HG02763 (cell line): ENCODE measurements around the gene MTARC2.
A peak's percentile ranks its signal among the peaks of the same experiment; 100 is the strongest.
"Not testable (repeated sequence)": the region's sequence is repeated elsewhere in the genome, so short reads cannot be mapped to it uniquely, and the experiment has no call there.

ENCODE experiments used
- ATAC-seq: cut with Tn5 transposase; IDR thresholded peaks from one replicate; pipeline ENCODE4 v1.9.1; 2021; ENCODE audit warnings: mild to moderate bottlenecking, moderate library complexity; ENCODE audit not compliant: unreplicated experiment

The MTARC2 gene

DNA sequence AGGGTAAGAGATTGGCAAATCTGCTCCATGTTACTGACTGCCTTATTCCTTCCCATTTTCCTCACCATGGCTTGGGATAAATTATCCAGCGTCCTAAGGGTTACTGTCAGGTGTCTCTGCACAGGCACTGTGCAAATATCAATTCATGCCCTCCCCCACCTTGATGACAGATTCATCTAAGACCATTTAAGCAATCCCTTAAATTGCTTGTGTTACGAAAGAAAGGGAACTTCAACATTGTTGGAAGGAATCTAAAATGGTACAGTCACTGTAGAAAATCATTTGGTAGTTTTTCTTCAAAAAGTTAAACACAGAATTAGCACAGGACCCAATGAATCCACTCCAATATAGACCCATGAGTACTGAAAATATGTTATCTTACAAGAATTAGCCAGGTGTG is 17.6 kb upstream of the MTARC2 start:
- ATAC-seq: no peak

DNA sequence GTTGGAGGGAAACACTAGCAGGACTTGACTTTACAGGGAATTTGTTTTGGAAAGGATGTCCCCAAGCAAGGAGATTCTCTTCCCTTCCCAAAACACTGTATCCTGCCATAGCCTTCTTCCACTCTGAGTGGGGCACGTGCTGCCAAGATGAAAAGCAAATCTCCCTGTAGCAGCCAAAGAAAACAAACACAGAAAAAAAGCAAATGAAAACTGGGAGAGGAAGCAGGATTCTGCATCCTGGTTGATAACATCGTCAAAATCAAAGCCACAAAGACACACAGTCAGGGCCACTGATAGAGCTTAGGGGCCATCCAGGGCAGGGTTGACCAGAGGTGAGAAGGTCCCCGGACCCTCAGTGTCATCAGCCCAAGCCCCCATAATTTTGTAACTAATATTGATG is 16.0 kb upstream of the MTARC2 start:
- ATAC-seq: no peak

DNA sequence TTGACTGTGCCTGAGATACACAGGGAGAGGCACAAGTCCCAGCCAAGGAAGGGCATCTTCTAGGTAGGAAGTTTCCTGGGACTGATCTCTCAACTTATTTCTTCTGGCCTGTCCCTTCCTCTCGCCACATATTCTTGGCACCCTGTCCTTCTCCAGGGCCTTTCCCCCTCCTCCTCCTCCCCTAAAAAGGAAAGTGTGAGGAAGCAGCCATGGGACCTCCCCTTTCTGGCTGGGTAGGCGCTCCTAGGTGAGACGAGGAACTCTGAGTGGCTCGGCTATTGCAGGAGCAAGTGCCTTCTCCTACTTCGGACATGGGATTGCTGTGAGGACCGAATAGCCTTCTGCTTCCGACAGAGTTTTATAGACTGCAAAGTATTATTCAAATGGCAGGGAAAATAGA is 15.5 kb upstream of the MTARC2 start:
- no peak for ATAC-seq

DNA sequence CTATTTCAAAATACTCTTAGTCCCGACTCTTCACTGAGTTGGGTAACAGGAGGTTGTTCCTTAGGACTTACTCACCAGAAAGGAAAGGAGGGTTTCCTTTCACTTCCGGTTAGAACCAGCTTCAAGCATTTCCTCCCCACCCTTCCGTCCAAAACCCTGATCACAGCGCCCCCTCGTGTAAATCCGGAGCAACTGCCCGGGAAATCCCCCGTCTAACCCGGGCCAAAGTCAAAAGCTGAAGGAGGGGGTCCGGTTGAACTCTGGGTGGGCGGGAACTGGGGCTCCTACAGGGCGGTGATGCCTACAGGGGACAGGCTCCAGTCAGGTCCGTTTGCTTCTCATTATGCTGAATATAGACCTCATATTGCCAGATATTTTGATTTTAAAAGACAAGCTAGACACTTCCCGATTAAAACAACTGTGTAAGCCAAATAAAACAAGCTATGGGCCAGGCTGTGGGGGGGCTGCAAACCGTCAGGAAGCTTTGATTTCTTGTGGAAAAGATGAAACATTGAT is 15.0 kb upstream of the MTARC2 start:
- ATAC-seq: peak; percentile 79

DNA sequence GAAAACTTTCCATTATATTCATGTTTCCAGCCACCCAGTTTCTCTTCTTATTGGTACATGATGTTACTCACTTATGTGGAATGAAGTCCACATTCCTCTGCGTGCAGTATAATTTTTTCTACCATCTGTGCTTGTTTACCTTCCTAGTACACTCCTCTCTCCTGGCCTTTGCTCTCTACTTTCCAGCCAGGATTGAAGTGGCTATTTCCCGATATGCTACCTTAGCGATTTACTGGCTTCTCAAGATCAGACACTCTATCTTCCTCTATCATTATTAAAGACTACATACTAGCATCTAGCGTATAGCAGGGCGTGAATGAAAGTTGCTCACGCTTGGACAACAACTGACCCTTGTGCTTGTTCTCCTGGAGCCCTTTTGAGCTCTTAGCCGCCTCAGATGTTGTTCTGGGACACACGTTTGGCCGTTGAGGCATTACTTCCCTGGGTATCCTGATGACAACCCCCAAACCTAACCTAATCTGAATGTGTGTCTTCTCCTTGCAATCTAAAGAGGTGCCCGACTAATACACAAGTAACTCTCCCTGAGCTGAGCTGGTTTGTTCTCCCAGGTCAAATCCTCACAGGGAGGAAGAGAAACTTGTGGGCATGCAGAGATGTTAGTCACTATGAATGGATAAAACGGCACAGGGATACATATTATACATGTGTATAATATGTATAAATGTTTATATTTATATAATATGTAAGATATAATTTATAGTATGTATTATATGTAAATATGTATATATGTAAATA is 13.4 kb upstream of the MTARC2 start:
- ATAC-seq: no peak

DNA sequence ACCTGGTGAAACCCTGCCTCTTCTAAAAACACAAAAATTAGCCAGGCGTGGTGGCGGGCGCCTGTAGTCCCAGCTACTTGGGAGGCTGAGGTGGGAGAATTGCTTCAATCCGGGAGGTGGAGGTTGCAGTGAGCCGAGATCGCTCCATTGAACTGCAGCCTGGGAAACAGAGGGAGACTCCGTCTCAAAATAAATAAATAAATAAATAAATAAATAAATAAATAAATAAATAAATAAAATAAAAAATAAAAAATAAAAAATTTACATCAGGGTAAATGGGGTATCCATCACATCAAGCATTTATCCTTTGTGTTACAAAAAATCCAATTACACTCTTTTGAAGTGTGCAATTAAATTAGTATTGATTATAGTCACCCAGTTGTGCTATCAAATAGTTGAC is 11.8 kb upstream of the MTARC2 start:
- ATAC-seq: not testable (repeated sequence)

DNA sequence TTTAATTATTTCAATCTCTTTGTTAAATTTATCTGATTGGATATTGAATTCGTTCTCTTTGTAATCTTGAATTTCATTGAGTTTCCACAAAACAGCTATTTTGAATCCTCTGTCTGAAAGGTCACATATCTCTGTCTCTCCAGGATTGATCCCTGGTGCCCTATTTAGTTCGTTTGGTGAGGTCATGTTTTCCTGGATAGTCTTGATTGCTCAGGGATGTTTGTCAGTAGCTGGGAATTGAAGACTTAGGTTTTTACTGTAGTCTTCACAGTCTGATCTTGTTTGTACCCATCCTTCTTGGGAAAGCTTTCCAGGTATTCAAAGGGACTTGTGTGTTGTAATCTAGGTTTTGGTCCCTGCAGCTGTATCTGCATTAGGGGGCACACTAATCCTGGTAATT is 6.8 kb upstream of the MTARC2 start:
- no peak for ATAC-seq

DNA sequence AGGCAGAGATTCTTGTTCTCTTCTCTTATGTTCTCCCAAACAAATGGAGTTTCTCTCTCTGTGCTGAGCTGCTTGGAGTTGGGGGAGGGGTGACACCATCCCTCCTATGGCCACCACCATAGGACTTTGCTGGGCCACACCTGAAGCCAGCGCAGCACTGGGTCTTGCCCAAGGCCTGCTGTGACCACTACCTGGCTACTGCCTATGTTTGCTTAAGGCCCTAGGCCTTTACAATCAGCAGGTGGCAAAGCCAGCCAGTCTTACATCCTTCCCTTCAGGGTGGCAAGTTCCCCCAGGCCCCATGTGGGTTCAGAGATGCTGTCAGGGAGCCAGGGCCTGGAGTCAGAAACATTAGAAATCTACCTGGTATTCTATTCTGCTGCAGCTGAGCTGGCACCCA is 6.3 kb upstream of the MTARC2 start:
- no peak for ATAC-seq

DNA sequence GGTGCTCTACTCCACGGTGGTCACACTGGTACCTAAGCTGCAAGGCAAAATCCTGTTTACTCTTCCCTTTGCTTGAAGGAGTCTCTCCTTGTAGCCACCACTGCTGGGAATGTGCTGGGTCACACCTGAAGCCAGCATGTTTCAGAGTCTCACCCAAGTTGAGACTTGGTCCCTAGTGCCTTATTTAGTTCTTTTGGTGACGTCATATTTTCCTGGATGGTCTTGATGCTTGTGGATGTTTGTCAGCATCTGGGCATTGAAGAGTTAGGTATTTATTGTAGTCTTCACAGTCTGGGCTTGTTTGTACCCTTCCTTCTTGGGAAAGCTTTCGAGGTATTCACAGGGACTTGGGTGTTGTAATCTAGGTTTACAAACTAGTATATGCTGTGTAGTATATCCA is 5.6 kb upstream of the MTARC2 start:
- no peak for ATAC-seq

DNA sequence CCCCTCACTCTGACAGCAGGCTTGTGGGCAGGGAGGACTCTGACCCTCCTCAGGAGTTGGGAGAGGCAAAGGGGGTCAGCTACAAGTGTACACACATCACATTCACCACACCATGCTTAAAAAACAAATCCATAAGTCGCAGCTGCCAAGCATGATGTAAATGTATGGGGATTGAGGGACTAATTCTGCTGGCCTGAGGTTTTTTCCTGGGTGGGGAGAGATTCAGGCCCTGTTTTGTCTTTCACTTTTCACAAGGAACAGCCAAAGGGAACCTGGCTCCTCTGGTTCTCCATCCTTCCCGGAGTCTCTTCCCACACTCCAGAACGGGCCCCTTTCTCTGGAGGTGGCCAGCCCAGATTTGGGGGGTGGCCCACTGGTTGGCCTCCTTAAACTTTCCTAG is 1.3 kb upstream of the MTARC2 start:
- no peak for ATAC-seq

DNA sequence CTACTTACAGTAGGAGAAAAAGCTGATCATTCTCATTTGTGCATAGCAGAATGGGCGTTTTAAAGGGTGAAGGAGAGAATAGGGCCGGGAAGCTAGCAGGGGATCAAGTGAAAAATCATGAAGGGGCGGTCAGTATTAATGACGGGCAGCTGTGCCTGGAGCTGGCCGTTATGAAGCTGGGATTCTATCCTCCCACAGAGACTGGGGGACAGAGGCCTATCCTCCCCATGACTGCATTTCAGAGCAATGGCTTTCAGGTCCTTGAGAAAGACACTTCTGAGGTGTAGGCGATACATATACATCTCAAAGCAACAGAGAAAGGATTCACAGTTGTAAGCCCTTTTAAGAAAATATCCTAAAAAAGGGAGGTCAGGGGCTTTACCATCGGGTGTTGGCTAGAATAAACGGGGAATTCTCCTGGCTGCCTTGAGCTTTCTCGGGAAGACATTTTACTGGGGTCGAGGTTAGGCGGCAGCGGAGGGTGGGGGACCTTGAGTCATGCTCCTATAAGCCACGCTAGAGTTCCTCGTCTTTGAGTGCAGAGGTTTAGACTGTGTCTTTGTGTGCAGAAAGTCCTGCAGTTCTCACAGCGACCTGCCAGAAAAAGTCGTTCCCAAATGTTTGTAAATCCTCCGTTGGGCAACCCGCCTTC is 559 bp upstream of the MTARC2 start:
- ATAC-seq: no peak

DNA sequence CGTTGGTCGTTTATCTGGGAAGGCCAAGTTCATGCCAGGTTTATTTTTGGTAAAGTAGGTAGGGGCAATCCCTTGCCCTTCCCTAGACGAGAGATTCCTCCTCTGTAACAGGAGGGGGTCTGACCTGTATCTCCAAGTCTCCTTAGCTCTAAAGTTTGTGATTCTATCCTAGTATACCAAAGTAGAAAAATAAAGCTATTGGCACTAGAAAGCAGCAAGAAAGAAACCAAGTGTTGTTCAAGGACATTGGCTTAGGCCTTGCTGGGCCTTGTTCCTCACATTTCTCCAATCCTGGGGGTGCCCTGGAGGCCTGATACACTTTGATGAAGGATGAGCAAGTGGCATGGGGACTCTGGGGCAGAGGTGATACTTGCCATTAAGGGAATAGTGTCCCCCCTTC is 814 bp downstream of the MTARC2 start:
- ATAC-seq: no peak

DNA sequence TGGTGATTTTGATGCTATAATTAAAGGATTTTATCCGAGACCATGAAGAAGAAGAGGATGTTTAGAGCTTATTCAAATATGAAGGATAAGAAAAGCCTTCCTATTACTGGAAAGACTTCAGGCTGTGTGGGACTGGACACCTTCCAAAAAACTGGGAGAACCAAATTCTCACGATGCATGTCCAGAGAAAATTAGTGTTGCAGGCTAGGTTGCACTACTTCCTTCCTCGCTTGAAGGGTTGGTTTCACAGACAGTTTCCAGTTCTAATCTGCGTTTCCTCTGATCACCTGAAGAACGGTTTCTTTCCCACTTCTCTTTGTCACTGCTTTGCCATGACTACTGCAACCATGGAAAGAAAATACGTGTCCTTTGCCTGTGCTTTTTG is 2.0 kb downstream of the MTARC2 start:
- no peak for ATAC-seq

DNA sequence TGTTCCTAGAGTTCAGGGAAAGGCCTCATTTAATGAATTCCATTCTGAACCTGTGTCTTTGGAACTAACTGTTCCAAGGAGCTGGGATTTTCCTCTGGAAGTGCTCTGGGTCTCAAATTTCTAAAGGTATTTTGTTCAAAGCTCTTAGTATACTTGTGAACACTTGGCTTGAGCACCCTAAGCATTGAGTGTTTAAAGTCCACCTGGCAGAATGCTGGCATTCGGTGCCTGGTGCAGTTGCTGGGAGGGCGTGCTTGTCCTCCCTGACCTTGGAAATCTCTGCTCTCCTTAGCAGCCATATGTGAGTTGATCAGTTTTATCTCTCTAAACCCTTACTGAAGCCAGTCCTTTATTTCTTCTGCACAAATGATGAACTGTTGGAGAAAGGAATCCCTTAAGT is 3.0 kb downstream of the MTARC2 start:
- ATAC-seq: no peak

DNA sequence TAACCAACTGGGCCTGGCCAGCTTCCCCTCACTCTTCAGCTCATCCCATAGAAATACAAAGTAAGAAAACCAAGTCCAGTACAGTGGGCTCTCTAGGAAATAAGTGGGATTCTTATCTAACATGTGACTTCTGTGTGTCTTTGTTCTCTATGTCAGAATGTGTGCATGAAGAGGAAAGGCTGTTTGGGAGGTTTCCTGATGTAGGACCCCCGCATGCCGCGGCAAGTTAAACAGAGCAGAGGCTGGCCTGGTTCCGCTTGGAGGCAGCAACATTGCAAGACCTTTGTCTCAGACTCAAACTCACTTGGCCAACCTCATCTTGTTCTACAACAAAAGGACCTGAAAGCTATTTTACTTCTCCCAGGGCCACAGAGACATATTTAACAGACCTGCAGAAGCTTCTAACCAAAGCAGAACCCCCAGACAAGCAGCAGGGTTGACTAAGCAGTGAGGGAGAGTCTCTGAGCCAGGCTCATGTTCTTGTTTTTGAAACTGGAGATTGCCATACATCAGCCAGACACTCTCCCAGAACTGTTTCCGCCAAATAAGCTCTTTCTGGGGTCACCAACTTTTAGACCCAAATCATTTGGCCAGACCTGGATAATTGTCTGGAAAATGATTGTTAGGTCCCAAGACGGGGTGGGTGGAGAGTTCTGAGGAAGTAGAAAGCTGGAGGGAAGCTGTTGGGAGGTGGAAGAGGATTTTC is 6.2 kb downstream of the MTARC2 start:
- ATAC-seq: no peak

DNA sequence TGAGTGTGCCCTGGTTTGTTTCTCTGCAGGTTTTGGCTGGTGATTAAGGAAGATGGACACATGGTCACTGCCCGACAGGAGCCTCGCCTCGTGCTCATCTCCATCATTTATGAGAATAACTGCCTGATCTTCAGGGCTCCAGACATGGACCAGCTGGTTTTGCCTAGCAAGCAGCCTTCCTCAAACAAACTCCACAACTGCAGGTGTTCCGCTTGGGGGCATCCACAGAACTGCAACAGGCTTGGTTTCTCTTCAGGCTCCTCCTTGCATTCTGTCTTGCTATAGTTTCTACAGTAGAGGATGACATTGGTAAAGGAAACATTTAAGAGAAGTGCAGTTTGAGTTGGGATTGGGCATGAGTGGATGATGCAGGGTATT is 6.8 kb downstream of the MTARC2 start:
- ATAC-seq: no peak

DNA sequence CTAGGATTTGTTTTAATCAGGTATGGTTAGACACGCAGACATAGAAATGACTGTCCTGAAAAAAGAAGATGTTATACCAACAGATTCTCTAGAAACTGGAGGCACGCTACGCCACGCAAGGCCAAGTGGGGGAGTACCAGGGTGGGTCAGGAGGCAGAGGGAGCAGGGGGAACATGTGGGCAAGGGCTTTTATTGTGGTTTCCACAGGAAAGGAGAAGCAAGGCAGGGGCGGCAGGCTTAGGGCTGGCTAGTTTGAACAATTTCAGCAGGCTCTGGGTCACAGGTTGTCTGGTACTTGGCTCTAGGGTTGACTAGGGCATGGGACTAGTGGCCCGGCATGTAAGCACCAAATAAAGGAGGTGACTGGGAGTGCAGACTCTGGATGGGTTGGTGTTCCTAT is 7.2 kb downstream of the MTARC2 start:
- ATAC-seq: no peak

DNA sequence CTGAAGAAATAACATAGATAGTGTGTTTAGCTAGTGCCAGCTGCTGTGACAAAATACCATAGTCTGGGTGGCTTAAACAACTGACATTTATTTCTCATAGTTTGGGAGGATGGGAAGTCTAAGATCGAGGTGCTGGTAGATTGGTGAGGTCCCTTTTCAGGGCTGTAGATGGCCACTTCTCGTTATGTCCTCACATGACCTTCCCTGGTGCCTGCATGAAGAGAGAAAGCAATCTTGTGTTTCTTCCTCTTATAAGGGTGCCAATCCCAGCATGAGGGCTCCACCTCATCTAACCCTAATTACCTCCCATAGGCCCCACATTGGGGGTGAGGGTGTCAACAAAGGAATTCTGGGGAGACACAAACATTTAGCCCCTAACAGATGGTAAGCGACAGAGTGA is 9.3 kb downstream of the MTARC2 start:
- no peak for ATAC-seq

DNA sequence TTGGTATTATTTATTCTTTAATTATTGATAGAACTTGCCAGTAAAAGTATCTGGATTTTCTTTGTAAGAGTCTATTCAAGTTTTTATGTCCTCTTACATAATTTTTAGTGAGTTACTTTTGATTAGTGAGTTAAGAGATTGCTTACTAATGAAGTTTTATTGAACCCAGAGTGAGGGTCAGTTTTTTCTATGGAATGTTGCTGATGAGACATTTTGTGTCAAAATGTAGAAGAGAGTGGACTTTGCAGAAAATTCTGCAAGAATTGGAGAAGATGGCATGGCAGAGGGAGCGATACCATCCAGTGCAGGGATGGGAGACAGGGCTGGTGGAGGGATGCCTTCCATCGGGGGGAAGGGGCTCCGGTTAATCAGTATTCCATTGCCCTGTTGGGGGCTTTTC is 11.0 kb downstream of the MTARC2 start:
- ATAC-seq: no peak

DNA sequence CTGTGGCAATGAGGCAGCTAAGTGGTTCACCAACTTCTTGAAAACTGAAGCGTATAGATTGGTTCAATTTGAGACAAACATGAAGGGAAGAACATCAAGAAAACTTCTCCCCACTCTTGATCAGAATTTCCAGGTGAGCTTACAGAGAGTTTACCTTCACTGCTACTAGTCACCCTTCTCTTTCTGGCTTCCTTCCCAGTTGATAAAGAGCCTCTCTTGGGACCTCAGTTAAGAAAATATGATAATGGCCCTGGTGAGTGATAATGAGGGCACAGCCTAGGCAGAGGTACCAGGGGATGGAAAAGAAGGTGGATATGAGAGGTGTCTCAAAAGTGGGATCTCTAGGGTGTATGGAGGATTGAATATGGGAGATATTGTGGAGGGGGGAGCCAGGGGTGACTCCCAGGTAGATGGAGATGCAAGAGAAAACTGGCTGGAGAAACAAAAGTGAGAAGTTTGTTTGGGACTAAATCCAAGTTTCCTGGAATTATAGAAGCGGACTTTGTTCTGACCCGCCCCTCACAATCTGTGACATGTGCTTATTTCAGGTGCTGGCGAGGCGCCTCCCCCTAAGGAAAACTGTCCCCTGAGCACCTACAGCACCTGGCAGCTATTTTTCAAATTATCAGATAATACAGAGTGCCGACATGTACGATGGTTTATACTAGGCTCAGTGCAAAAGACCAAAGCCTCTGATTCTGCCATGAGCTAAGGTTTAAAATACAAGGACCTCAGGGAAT is 13.7 kb downstream of the MTARC2 start:
- ATAC-seq: no peak

DNA sequence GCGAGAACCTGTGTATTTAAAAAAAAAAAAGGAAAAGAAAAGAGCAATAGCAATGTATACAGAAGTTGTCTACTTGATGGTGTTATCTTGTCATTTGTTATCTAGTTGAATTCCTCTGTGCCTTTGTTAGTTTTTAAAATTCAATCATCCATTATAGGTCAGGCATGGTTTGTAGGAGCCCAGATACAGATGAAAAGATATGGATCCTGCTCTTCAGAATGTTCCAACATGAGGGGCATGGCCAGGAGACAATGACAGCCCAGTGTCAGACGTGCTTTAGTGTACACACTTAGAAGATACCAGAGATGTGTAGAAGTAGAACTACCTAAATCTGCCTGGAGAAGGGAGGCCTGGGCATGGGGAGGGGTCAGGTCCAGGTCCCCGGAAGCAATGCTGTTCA is 16.6 kb downstream of the MTARC2 start:
- no peak for ATAC-seq
